Dermis blood vessel endothelial cell (primary cell): ENCODE results near the gene HGF. TPM values are rescaled to one million over a fixed set of nuclear protein-coding genes. Genes with fewer than 3 reads are reported as not detected.

Experiments
- DNase-seq: peaks from one replicate; pipeline ENCODE4 v3.0.0; 2010
- total RNA-seq: library from RNA; depleted of rRNA; stranded (reverse); fragments of >200 nt; gene quantifications from 2 replicates; pipeline ENCODE4 v1.2.3, GENCODE V29; 2014

Gene HGF
- total RNA-seq, 1 donor from 2014 or later = 3.4 TPM

- DNase-seq = no peak
Measured at GRCh38 chr7:81680120-81680519, 89.7 kb downstream of the HGF start.

GRCh38 chr7:81676813-81677212 lies 93.0 kb downstream of the HGF start:
- DNase-seq = no peak

- DNase-seq = no peak
Measured at GRCh38 chr7:81676105-81676811, 93.6 kb downstream of the HGF start.

GRCh38 chr7:81674431-81674830 lies 95.4 kb downstream of the HGF start:
- DNase-seq = no peak

GRCh38 chr7:81672872-81673271 lies 97.0 kb downstream of the HGF start:
- no peak for DNase-seq

- DNase-seq = no peak
Measured at GRCh38 chr7:81669476-81670105, 100.3 kb downstream of the HGF start.

- no peak for DNase-seq
Measured at GRCh38 chr7:81666209-81666608, 103.6 kb downstream of the HGF start.

- DNase-seq = no peak
Measured at GRCh38 chr7:81665236-81665635, 104.6 kb downstream of the HGF start.

- no peak for DNase-seq
Measured at GRCh38 chr7:81664304-81664703, 105.5 kb downstream of the HGF start.

GRCh38 chr7:81662531-81662930 lies 107.3 kb downstream of the HGF start:
- no peak for DNase-seq

GRCh38 chr7:81659697-81660395 lies 110.0 kb downstream of the HGF start:
- no peak for DNase-seq

- no peak for DNase-seq
Measured at GRCh38 chr7:81657551-81657950, 112.3 kb downstream of the HGF start.

- no peak for DNase-seq
Measured at GRCh38 chr7:81655271-81655670, 114.6 kb downstream of the HGF start.

- DNase-seq = no peak
Measured at GRCh38 chr7:81652225-81652624, 117.6 kb downstream of the HGF start.
